Endodermal cell (in vitro differentiated cells): ENCODE measurements around the gene ITGA7. TPM values are rescaled to one million over a fixed set of nuclear protein-coding genes. Genes with fewer than 3 reads are reported as not detected.

ENCODE experiments used
- DNase-seq: peaks from one replicate; pipeline ENCODE4 v3.0.0-alpha.2; 2017
- H3K27ac ChIP-seq: 2 replicates; pipeline ENCODE4 v1.5.1; 2013; ENCODE audit warnings: mild to moderate bottlenecking, low read depth, low read length, moderate library complexity
- H3K27me3 ChIP-seq: 2 replicates; pipeline ENCODE4 v1.6.1; 2013; ENCODE audit warnings: mild to moderate bottlenecking, low read length, moderate library complexity; ENCODE audit not compliant: insufficient read depth, control insufficient read depth, poor library complexity, severe bottlenecking
- H3K36me3 ChIP-seq: 2 replicates; pipeline ENCODE4 v1.7.0; 2013; ENCODE audit warnings: mild to moderate bottlenecking, low read length, moderate library complexity; ENCODE audit not compliant: control insufficient read depth, insufficient read depth
- H3K4me1 ChIP-seq: one replicate; pipeline ENCODE4 v1.7.0; 2013; ENCODE audit warnings: low read length; ENCODE audit not compliant: control insufficient read depth, insufficient read depth
- H3K4me3 ChIP-seq: 2 replicates; pipeline ENCODE4 v1.5.1; 2013; ENCODE audit warnings: mild to moderate bottlenecking, low read length, moderate library complexity
- H3K9ac ChIP-seq: 2 replicates; pipeline ENCODE4 v1.6.1; 2013; ENCODE audit warnings: mild to moderate bottlenecking, low read length, moderate library complexity; ENCODE audit not compliant: poor library complexity, severe bottlenecking; ENCODE audit errors: extremely low read depth
- H3K9me3 ChIP-seq: 2 replicates; pipeline ENCODE4 v1.6.1; 2013; ENCODE audit warnings: mild to moderate bottlenecking, low read length, moderate library complexity; ENCODE audit not compliant: control insufficient read depth
- H3K27ac Mint-ChIP-seq: 2 replicates; pipeline ENCODE4 v1.8.0; 2020; ENCODE audit warnings: mixed read lengths
- H3K27me3 Mint-ChIP-seq: 2 replicates; pipeline ENCODE4 v1.8.0; 2021; ENCODE audit warnings: mild to moderate bottlenecking, mixed read lengths; ENCODE audit not compliant: insufficient read depth
- H3K36me3 Mint-ChIP-seq: 2 replicates; pipeline ENCODE4 v1.8.0; 2020; ENCODE audit warnings: low read depth, mixed read lengths
- H3K4me1 Mint-ChIP-seq: 2 replicates; pipeline ENCODE4 v1.8.0; 2020; ENCODE audit warnings: mixed read lengths
- H3K4me3 Mint-ChIP-seq: 2 replicates; pipeline ENCODE4 v1.8.0; 2020; ENCODE audit warnings: mild to moderate bottlenecking, moderate library complexity, mixed read lengths
- H3K9me3 Mint-ChIP-seq: 2 replicates; pipeline ENCODE4 v1.8.0; 2020; ENCODE audit warnings: mild to moderate bottlenecking, mixed read lengths
- WGBS, 2 experiments: methylation state at CpG; one replicate each; pipeline versions ENCODE4 v1.1.5 to v1.1.7; 2013; ENCODE audit warnings: missing lambda C conversion rate in 2 of 2, mixed read lengths in 1 of 2; ENCODE audit not compliant: insufficient coverage in 1 of 2, insufficient read length in 1 of 2; 5-methylcytosine and 5-hydroxymethylcytosine counted together
- total RNA-seq, 2 donors: library from RNA; stranded (reverse); fragmentation: NEBNext Ultra II Directional in 1 of 2; extraction: Animal tissue kit (Norgen Biotek cat#: 25700) in 1 of 2; gene quantifications; 2 replicates in 1 of 2; 3 replicates in 1 of 2; pipeline ENCODE4 v1.2.1, GENCODE V29; 2021
- TF ChIP-seq, protein P1 (sequence below): fragments of 200-600 bp; sonication (generic); conservative IDR thresholded peaks from 2 replicates; pipeline ENCODE4 v1.5.0; 2021; ENCODE audit warnings: antibody characterized with exemption, mild to moderate bottlenecking

The ITGA7 gene
- total RNA-seq, 2 donors from 2014 or later = 106 to 122 TPM

DNA sequence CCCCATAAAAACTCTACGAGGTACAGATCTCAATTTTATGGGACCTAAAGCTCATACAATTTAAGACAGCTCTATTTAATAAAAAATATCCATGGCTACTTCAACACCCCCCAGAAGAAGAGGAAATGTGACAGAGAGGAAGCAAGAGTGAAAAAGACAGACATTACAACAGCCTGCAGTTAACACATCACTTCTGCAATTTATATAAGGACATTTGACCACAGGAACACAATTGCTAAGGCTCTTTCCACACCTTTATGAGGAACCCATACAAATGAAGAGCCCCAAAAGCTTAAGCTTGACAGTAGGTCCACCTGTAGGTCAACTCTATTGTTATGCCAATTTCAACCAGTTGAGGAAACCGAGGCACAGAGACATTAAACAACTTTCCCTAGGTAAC, 65.4 kb downstream of the ITGA7 start:
- Mint-ChIP-seq H3K27me3 (peaks cover 22% of the 10 kb centered on the region), H3K27ac (no peak overlapping the region), H3K4me3 (no peak overlapping the region), H3K9me3 (peaks cover 12% of the 10 kb centered on the region), H3K4me1 (no peaks in the 10 kb centered on the region), H3K36me3 (peaks cover 4% of the 10 kb centered on the region)
- 45 to 50% methylated on average over 2 of the region's 2 CpGs for WGBS, 2 experiments
- TF ChIP-seq, protein P1, sequence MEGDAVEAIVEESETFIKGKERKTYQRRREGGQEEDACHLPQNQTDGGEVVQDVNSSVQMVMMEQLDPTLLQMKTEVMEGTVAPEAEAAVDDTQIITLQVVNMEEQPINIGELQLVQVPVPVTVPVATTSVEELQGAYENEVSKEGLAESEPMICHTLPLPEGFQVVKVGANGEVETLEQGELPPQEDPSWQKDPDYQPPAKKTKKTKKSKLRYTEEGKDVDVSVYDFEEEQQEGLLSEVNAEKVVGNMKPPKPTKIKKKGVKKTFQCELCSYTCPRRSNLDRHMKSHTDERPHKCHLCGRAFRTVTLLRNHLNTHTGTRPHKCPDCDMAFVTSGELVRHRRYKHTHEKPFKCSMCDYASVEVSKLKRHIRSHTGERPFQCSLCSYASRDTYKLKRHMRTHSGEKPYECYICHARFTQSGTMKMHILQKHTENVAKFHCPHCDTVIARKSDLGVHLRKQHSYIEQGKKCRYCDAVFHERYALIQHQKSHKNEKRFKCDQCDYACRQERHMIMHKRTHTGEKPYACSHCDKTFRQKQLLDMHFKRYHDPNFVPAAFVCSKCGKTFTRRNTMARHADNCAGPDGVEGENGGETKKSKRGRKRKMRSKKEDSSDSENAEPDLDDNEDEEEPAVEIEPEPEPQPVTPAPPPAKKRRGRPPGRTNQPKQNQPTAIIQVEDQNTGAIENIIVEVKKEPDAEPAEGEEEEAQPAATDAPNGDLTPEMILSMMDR = no peak
- no peak overlapping the region for H3K9ac ChIP-seq
- no peaks in the 10 kb centered on the region for H3K4me1 ChIP-seq
- peaks cover 7% of the 10 kb centered on the region for H3K9me3 ChIP-seq
- H3K4me3 ChIP-seq = no peak overlapping the region
- DNase-seq = no peak
- no peaks in the 10 kb centered on the region for H3K36me3 ChIP-seq
- peaks cover 3% of the 10 kb centered on the region for H3K27me3 ChIP-seq
- no peak overlapping the region for H3K27ac ChIP-seq

GRCh38 chr12:55641595-55641994, 66.1 kb downstream of the ITGA7 start:
- H3K36me3 ChIP-seq = no peaks in the 10 kb centered on the region
- H3K4me3 ChIP-seq = no peak overlapping the region
- H3K27ac Mint-ChIP-seq = no peak overlapping the region
- TF ChIP-seq, protein P1 = no peak
- peaks cover 26% of the 10 kb centered on the region for H3K27me3 Mint-ChIP-seq
- H3K27me3 ChIP-seq = peaks cover 3% of the 10 kb centered on the region
- no peaks in the 10 kb centered on the region for H3K4me1 ChIP-seq
- H3K9me3 Mint-ChIP-seq = peaks cover 7% of the 10 kb centered on the region
- H3K27ac ChIP-seq = no peak overlapping the region
- H3K9me3 ChIP-seq = peaks cover 5% of the 10 kb centered on the region
- H3K9ac ChIP-seq = no peak overlapping the region
- no peaks in the 10 kb centered on the region for H3K4me1 Mint-ChIP-seq
- peak; percentile 34 for DNase-seq
- no peak overlapping the region for H3K4me3 Mint-ChIP-seq
- H3K36me3 Mint-ChIP-seq = peaks cover 2% of the 10 kb centered on the region
- WGBS, 2 experiments = 74 to 83% methylated on average over 7 of the region's 7 CpGs

- 84 to 89% methylated on average over 7 to 15 of the region's 15 CpGs for WGBS, 2 experiments
- peaks cover 14% of the 10 kb centered on the region for H3K4me1 Mint-ChIP-seq
- DNase-seq = peak; percentile 29
- no peaks in the 10 kb centered on the region for H3K4me1 ChIP-seq
- no peak overlapping the region for H3K4me3 Mint-ChIP-seq
- H3K27me3 Mint-ChIP-seq = peaks cover 26% of the 10 kb centered on the region
- no peaks in the 10 kb centered on the region for H3K36me3 ChIP-seq
- TF ChIP-seq, protein P1 = no peak
- no peaks in the 10 kb centered on the region for H3K9me3 ChIP-seq
- no peak overlapping the region for H3K27ac Mint-ChIP-seq
- no peaks in the 10 kb centered on the region for H3K9me3 Mint-ChIP-seq
- H3K9ac ChIP-seq = no peak overlapping the region
- no peak overlapping the region for H3K27ac ChIP-seq
- H3K27me3 ChIP-seq = no peaks in the 10 kb centered on the region
- H3K36me3 Mint-ChIP-seq = no peaks in the 10 kb centered on the region
- no peak overlapping the region for H3K4me3 ChIP-seq
Measured at GRCh38 chr12:55637467-55637866, 70.2 kb downstream of the ITGA7 start.
